WERI-Rb-1 (cell line): ENCODE measurements around the gene YIF1B.
A peak's percentile ranks its signal among the peaks of the same experiment; 100 is the strongest.

Experiments
- DNase-seq: peaks from one replicate; pipeline ENCODE4 v3.0.0-alpha.2; 2020
- H3K27ac ChIP-seq: fragments of 250-450 bp; sonication (Bioruptor Pico); 2 replicates; pipeline ENCODE4 v1.5.1; 2020; ENCODE audit warnings: mild to moderate bottlenecking, moderate library complexity
- H3K27me3 ChIP-seq: fragments of 250-450 bp; sonication (Bioruptor Pico); 2 replicates; pipeline ENCODE4 v1.5.1; 2021; ENCODE audit warnings: mild to moderate bottlenecking, low read depth, moderate library complexity; ENCODE audit not compliant: insufficient read depth, severe bottlenecking
- H3K36me3 ChIP-seq: fragments of 250-450 bp; sonication (Bioruptor Pico); 2 replicates; pipeline ENCODE4 v1.5.1; 2020; ENCODE audit warnings: mild to moderate bottlenecking, moderate library complexity
- H3K4me3 ChIP-seq: 2 replicates; pipeline ENCODE4 v1.5.1; 2011; ENCODE audit warnings: low read depth, mild to moderate bottlenecking, control low read depth, low read length
- H3K9me3 ChIP-seq: fragments of 250-450 bp; sonication (Bioruptor Pico); 2 replicates; pipeline ENCODE4 v1.5.1; 2021; ENCODE audit warnings: mild to moderate bottlenecking, moderate library complexity; ENCODE audit not compliant: severe bottlenecking
- TF ChIP-seq, protein P1 (sequence below): IDR thresholded peaks from 2 replicates; pipeline ENCODE4 v1.5.1; 2011; ENCODE audit warnings: low read depth, mild to moderate bottlenecking, control low read depth, inconsistent platforms, low read length

The YIF1B gene

DNA sequence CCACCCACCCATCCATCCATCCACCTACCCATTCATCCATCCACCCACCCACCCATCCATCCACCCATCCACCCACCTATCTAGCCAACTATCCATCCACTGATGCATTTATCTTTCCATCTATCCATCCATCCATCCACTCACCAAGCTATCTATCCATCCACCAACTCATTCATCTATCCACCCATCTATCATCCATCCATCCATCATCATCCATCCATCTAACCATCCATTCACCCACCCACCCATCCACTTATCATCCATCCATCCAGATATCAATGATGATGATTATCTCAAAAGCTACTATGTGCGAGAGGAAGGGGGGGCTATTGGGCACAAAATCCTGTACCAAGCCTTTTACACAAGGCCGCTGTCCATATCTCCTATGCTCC lies 5.5 kb downstream of the YIF1B start:
- Histone ChIP-seq H3K36me3 (peaks cover 15% of the 10 kb centered on the region), H3K27me3 (no peaks in the 10 kb centered on the region), H3K27ac (no peak overlapping the region), H3K4me3 (no peak overlapping the region), H3K9me3 (no peaks in the 10 kb centered on the region)
- no peak for DNase-seq
- TF ChIP-seq, protein P1, sequence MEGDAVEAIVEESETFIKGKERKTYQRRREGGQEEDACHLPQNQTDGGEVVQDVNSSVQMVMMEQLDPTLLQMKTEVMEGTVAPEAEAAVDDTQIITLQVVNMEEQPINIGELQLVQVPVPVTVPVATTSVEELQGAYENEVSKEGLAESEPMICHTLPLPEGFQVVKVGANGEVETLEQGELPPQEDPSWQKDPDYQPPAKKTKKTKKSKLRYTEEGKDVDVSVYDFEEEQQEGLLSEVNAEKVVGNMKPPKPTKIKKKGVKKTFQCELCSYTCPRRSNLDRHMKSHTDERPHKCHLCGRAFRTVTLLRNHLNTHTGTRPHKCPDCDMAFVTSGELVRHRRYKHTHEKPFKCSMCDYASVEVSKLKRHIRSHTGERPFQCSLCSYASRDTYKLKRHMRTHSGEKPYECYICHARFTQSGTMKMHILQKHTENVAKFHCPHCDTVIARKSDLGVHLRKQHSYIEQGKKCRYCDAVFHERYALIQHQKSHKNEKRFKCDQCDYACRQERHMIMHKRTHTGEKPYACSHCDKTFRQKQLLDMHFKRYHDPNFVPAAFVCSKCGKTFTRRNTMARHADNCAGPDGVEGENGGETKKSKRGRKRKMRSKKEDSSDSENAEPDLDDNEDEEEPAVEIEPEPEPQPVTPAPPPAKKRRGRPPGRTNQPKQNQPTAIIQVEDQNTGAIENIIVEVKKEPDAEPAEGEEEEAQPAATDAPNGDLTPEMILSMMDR: no peak

DNA sequence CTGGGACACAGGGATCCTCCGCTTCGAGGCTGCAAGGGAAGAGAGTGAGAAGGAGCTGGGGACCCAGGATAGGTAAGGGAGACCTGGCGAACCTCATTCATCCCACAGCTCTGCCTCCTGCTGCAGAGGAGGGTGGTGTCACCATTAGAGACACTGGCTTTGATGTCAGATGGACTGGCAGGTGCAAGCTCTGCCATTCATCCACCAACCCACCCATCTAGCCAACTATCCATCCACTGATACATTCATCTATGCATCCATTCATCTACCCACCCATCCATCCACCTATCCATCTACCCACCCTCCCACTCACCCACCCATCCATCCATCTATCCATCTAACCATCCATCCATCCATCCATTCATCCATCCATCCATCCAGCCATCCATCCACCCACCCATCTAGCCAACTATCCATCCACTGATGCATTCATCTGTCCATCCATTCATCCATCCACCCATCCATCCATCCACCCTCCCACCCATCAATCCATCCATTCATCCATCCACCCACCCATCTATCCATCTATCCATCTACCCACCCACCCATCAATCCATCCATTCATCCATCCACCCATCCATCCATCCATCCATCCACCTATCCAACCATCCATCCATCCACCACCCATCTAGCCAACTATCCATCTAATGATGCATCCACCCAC lies 6.0 kb downstream of the YIF1B start:
- no peak overlapping the region for H3K27ac ChIP-seq
- no peaks in the 10 kb centered on the region for H3K27me3 ChIP-seq
- DNase-seq: no peak
- TF ChIP-seq, protein P1: no peak
- no peaks in the 10 kb centered on the region for H3K9me3 ChIP-seq
- no peak overlapping the region for H3K4me3 ChIP-seq
- H3K36me3 ChIP-seq: peaks cover 16% of the 10 kb centered on the region

DNA sequence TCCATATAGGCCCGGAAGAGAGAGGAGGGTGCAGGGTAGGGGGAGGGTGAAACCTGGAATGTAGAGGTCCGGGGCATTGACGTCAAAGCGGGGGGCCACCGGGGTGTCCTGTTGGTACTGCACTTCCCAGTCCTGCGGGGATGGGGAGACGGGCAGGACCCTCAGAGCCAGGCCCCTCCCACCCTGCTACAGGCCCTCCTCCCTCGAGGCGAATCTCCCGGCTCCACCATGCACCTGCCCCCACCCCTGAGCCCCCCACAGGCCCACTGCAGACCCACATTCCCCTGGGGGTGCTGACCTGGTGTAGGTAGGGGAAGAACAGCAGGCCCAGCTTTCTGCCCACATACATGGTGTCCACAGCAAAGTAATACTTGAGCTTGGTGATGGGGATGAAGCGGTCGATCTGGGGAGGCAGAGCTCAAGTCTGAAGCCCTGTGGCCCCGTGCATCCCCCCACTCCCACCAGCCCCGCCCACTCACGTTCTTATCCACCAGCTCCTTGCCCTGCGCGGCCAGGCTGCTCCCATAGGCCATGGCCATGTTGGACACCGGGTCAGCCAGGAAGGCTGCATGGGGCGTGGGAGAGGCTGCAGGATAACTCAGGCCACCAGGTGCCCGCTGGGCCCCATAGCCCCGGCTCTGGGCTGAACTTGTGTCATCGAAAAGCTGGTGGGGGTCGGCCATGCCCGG lies 6.7 kb downstream of the YIF1B start:
- H3K4me3 ChIP-seq: no peak overlapping the region
- no peaks in the 10 kb centered on the region for H3K27me3 ChIP-seq
- no peak for DNase-seq
- TF ChIP-seq, protein P1: no peak
- peaks cover 16% of the 10 kb centered on the region for H3K36me3 ChIP-seq
- H3K27ac ChIP-seq: no peak overlapping the region
- H3K9me3 ChIP-seq: no peaks in the 10 kb centered on the region

DNA sequence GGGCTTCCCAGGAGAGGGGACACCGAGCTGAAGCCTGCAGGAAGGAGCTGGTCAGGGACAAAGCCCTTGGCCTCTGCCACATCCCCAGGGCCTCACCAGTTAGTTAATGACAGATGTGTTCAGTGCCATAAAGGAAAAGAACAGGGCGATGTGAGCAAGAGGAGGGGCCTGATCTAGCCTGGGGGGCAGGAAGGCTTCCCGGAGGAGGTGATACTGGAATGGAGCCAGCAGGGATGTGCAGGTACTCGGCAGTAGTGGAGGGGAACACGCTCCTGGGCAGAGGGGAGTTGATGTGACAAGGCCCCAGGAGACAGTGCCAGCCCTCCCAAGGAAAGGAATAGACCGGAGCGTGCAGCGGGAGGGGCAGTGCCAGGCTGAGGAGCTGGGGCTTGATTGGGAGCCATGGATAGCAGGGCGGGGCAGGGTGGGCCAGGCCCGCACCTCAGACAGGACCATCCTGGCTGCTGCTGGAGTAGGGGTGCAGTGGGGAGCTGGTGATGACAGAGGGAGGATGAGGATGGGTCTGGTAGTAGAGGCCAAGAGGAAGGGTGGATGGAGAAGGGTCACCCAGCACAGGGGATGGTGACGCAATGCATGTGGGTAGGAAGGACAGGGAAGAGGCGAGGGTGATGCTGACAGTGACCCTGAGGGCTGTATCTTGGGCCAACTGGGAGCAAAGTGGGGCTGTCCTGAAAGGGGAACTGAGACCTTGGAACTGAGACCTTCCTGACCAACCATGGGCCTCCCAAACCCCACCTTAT lies 7.6 kb downstream of the YIF1B start:
- TF ChIP-seq, protein P1: no peak
- Histone ChIP-seq H3K4me3 (no peak overlapping the region), H3K36me3 (peaks cover 16% of the 10 kb centered on the region), H3K9me3 (no peaks in the 10 kb centered on the region), H3K27me3 (no peaks in the 10 kb centered on the region), H3K27ac (no peak overlapping the region)
- DNase-seq: no peak

DNA sequence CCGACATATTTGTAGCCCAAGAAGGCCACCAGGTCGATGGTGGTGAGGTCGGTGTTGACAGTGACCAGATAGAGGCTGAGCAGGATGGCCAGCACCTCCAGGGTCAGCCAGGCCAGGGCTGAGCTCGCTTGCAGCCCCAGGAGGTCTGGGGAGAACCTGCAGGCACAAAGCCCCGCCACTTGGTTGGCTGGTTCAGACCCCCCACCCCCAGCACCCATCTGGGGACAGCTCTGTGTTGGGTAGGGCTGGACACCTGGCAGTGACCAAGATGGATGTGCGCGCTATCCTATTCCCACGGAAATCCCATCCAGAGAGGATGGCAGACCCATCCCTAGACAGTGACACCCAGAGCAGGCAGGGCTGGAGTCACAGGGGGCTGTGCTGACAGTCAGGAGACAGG lies 8.2 kb downstream of the YIF1B start:
- Histone ChIP-seq H3K27ac (no peak overlapping the region), H3K9me3 (no peaks in the 10 kb centered on the region), H3K4me3 (no peak overlapping the region), H3K27me3 (no peaks in the 10 kb centered on the region), H3K36me3 (peaks cover 16% of the 10 kb centered on the region)
- TF ChIP-seq, protein P1: 0 out of 2 replicates have a peak, but pooled peaks have one; percentile 11
- DNase-seq: no peak
